ENCODE measurements around the gene PMF1. TPM values are rescaled to one million over a fixed set of nuclear protein-coding genes. Genes with fewer than 3 reads are reported as not detected.

Gene PMF1
- total RNA-seq, 1 experiment from 2014 or later, result 96.6 TPM

DNA sequence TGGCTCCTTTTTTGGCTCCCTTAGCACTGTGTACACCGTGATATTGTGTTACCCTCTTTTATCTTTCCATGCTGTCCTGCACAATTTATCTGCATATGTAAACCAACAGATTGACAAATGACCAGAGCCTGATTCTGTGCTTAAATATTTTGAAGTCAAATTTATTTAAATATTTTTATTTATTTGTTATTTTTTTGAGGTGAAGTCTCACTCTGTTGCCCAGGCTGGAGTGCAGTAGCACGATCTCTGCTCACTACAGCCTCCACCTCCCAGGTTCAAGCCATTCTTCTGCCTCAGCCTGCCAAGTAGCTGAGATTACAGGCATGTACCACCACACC, 12.8 kb downstream of the PMF1 start:
- peaks cover 33% of the 10 kb centered on the region for H3K36me3 ChIP-seq (ENCODE audit: insufficient read depth, low read length, poor library complexity, severe bottlenecking)
- ChIA-PET POLR2A (ENCODE audit: low non-redundant PET) (no interaction called here), CTCF (interaction anchor here (0.6 to 2.4 kb wide), 16 partner anchors 11 to 242 kb away, joined by 3 to 37 read pairs (median 4); partner anchors contain the start of genes PMF1 and SLC25A44)
- DNase-seq (ENCODE audit: low spot score), result no peak
- BruUV-seq (replicated peaks), result no TSS peak
- no peak overlapping the region for H3K27ac ChIP-seq (ENCODE audit: low read depth, low read length, poor library complexity, severe bottlenecking)
- no peaks in the 10 kb centered on the region for H3K4me1 ChIP-seq (ENCODE audit: insufficient read depth, low read length, poor library complexity, severe bottlenecking)
- H3K9me3 ChIP-seq (ENCODE audit: low read depth, low read length, poor library complexity, severe bottlenecking), result no peaks in the 10 kb centered on the region
- intact Hi-C loops (cut with micrococcal nuclease; ENCODE audit: unreplicated experiment), result loop anchor here (1.0 kb wide), 2 partner anchors 79 to 135 kb away; no protein-coding TSS in a partner anchor
- H3K4me3 ChIP-seq (ENCODE audit: low read depth, low read length, poor library complexity, severe bottlenecking), result no peak overlapping the region
- H3K27me3 ChIP-seq (replicated peaks; ENCODE audit: insufficient read depth, low read depth, low read length, poor library complexity), result no peaks in the 10 kb centered on the region
- TF ChIP-seq, protein P1, sequence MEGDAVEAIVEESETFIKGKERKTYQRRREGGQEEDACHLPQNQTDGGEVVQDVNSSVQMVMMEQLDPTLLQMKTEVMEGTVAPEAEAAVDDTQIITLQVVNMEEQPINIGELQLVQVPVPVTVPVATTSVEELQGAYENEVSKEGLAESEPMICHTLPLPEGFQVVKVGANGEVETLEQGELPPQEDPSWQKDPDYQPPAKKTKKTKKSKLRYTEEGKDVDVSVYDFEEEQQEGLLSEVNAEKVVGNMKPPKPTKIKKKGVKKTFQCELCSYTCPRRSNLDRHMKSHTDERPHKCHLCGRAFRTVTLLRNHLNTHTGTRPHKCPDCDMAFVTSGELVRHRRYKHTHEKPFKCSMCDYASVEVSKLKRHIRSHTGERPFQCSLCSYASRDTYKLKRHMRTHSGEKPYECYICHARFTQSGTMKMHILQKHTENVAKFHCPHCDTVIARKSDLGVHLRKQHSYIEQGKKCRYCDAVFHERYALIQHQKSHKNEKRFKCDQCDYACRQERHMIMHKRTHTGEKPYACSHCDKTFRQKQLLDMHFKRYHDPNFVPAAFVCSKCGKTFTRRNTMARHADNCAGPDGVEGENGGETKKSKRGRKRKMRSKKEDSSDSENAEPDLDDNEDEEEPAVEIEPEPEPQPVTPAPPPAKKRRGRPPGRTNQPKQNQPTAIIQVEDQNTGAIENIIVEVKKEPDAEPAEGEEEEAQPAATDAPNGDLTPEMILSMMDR (conservative IDR thresholded peaks at IDR 0.05; ENCODE audit: low read depth, low read length), result no peak

DNA sequence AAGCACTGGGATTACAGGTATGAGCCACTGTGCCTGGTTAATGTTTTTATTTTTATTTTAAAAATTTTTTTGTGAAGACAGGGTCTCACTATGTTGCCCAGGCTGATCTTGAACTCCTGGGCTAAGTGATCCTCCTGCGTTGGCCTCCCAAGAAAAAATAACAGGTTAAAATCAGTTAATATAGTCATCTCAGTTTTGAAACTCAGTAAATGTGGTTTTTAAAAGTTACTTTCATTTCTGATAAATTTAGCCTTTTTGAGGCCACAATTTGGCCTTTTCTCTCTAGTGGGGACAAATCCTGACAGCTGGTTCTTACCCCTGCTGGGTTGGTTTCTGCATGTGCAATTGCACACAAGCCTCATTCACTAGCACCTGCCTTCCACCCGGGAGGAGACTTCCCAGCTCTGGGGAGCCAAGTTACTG, 13.3 kb downstream of the PMF1 start:
- no peak overlapping the region for H3K27ac ChIP-seq (ENCODE audit: low read depth, low read length, poor library complexity, severe bottlenecking)
- POLR2A ChIA-PET (ENCODE audit: low non-redundant PET), result no interaction called here
- CTCF ChIA-PET, result interaction anchor here (2.4 kb wide), 1 partner anchor 79 kb away, joined by 28 read pairs; no protein-coding TSS in a partner anchor
- peaks cover 31% of the 10 kb centered on the region for H3K36me3 ChIP-seq (ENCODE audit: insufficient read depth, low read length, poor library complexity, severe bottlenecking)
- no TSS peak for BruUV-seq (replicated peaks)
- no peaks in the 10 kb centered on the region for H3K27me3 ChIP-seq (replicated peaks; ENCODE audit: insufficient read depth, low read depth, low read length, poor library complexity)
- H3K4me1 ChIP-seq (ENCODE audit: insufficient read depth, low read length, poor library complexity, severe bottlenecking), result no peaks in the 10 kb centered on the region
- no peaks in the 10 kb centered on the region for H3K9me3 ChIP-seq (ENCODE audit: low read depth, low read length, poor library complexity, severe bottlenecking)
- TF ChIP-seq EZH2 (IDR thresholded peaks at IDR 0.05; ENCODE audit: borderline replicate concordance, low read depth, low read length, poor library complexity, severe bottlenecking), result no peak
- TF ChIP-seq, protein P1 (conservative IDR thresholded peaks at IDR 0.05; ENCODE audit: low read depth, low read length), result no peak
- H3K4me3 ChIP-seq (ENCODE audit: low read depth, low read length, poor library complexity, severe bottlenecking), result no peak overlapping the region
- DNase-seq (ENCODE audit: low spot score), result no peak
- intact Hi-C loops (cut with micrococcal nuclease; ENCODE audit: unreplicated experiment), result no loop called here

DNA sequence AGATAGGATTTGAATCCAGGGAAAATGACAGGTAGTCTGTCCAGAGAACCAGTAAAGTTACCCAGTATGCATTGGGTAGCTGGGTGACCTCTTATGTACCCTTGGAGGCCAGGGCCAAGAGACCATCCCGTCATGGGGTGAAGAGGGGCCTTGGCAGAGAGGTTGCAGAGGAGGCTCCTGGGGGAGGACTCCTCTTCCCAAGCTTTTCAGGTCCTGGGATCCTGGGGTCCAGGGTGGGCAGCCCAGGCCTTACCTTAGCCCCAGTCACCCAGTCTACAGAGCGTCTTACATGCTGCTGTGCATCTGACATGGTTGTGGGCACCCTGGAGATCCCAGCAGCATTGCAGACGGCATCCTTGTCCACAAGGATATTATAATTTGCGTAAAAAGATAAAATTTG, 14.0 kb downstream of the PMF1 start:
- Histone ChIP-seq H3K9me3 (ENCODE audit: low read depth, low read length, poor library complexity, severe bottlenecking) (no peaks in the 10 kb centered on the region), H3K27ac (ENCODE audit: low read depth, low read length, poor library complexity, severe bottlenecking) (no peak overlapping the region), H3K4me3 (ENCODE audit: low read depth, low read length, poor library complexity, severe bottlenecking) (no peak overlapping the region), H3K4me1 (ENCODE audit: insufficient read depth, low read length, poor library complexity, severe bottlenecking) (no peaks in the 10 kb centered on the region), H3K36me3 (ENCODE audit: insufficient read depth, low read length, poor library complexity, severe bottlenecking) (peaks cover 24% of the 10 kb centered on the region), H3K27me3 (replicated peaks; ENCODE audit: insufficient read depth, low read depth, low read length, poor library complexity) (no peaks in the 10 kb centered on the region)
- ChIA-PET POLR2A (ENCODE audit: low non-redundant PET) (no interaction called here), CTCF (no interaction called here)
- DNase-seq (ENCODE audit: low spot score), result no peak
- intact Hi-C loops (cut with micrococcal nuclease; ENCODE audit: unreplicated experiment), result no loop called here
- no TSS peak for BruUV-seq (replicated peaks)
- TF ChIP-seq EZH2 (IDR thresholded peaks at IDR 0.05; ENCODE audit: borderline replicate concordance, low read depth, low read length, poor library complexity, severe bottlenecking), result no peak
- TF ChIP-seq, protein P1 (conservative IDR thresholded peaks at IDR 0.05; ENCODE audit: low read depth, low read length), result no peak

Data from A673 (cell line).